HL-60/S4 treated with retinoic acid at 250 ng/mL for 4 days and 3 days (cell line): Measurements from ENCODE around the gene PML.
"Not testable (repeated sequence)": the region's sequence is repeated elsewhere in the genome, so short reads cannot be mapped to it uniquely, and the experiment has no call there.

ENCODE experiments used
- in situ Hi-C: fragments of 300-500 bp; cut with MboI; formaldehyde crosslinking; loops from 2 replicates; pipeline ENCODE4 v1.7.0; 2022; ENCODE audit warnings: low sequenced_read_pairs

The PML gene

GRCh38 chr15:74053941-74054529, 59.5 kb downstream of the PML start:
- in situ Hi-C loops: no loop called here

DNA sequence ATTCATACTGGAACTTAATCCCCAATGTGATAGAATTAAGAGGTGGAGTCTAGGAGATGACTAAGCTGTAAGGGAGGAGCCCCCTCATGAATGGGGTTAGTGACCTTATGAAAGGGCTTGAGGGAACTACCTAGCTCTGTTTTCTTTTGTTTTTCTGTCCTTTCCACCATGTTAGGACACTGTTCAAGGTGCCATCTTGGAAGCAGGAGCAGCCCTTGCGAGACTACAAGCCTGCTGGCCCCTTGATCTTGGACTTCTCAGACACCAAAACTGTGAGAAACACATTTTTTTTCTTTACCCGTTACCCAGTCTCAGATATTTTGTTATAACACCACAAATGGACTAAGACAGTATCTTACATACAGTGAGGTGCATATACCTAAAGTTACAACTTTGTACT, 61.3 kb downstream of the PML start:
- in situ Hi-C loops: no loop called here

DNA sequence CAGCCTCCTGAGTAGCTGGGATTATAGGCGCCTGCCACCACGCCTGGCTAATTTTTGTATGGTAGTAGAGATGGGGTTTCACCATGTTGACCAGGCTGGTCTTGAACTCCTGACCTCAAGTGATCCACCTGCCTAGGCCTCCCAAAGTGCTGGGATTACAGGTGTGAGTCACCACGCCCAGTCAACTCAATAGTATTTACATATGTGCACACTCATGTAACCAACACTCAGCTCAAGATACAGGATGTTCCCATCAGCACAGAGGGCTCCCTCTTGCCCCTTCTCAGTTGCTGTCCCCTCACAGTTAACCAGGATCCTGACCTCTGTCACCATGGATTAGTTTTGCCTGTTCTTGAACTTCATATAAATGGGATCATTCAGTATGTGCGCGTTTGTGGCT, 61.8 kb downstream of the PML start:
- in situ Hi-C loops: not testable (repeated sequence)

- in situ Hi-C loops: not testable (repeated sequence)
Measured at GRCh38 chr15:74059050-74059833, 64.7 kb downstream of the PML start.

- in situ Hi-C loops: no loop called here
Measured at GRCh38 chr15:74060251-74060650, 65.7 kb downstream of the PML start.

- in situ Hi-C loops: no loop called here
Measured at GRCh38 chr15:74062236-74062635, 67.7 kb downstream of the PML start.

DNA sequence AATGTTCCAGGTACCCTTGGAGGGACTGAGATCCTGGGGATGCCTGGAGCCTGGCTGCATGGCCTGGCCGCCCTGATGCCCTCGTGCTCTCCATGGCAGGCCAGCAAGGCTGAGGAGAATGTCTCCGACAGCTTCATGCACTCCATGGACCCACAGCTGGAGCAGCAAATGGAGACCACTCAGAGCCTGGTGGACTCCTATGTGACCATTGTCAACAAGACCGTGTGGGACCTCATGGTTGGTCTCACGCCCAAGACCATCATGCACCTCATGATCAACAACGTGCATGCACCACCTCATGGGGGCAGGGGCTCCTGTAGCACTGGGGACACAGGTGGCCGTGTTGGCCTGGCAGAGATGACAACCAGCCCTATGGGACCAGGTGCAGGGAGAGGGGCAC, 68.2 kb downstream of the PML start:
- in situ Hi-C loops: no loop called here

DNA sequence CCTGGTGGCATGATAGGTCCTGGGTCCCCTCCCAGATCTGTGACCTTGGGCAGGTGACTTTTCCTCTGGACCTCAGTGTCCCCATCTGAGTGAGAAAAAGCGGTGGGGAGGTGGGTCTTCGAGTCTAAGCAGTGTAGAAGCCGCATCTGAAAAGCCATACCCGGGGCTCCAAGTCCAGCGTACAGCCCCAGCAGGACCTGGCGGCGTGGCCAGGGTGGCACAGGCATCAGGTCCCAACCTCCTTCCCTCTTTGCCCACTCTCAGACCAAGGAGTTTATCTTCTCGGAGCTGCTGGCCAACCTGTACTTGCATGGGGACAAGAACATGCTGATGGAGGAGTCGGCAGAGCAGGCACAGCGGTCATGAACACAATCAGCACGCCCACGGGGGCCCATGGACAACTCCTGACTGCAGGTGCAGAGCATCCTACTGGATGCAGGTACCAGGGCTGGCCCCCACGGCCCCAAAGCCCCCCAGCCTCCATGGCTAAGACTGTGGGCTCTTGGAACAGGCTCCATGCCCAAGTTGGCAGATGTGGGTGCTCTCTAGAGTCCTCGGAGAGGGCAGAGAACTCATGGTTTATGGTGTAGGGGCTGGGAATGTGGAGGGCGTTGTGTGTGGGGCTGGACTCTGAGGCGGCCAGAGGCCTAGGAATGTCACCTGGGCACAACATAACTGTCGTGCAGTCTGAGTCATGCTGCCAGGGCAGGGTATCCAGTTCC, 69.1 kb downstream of the PML start:
- in situ Hi-C loops: not testable (repeated sequence)

GRCh38 chr15:74064183-74064582, 69.7 kb downstream of the PML start:
- in situ Hi-C loops: not testable (repeated sequence)

GRCh38 chr15:74064822-74065221, 70.3 kb downstream of the PML start:
- in situ Hi-C loops: not testable (repeated sequence)

DNA sequence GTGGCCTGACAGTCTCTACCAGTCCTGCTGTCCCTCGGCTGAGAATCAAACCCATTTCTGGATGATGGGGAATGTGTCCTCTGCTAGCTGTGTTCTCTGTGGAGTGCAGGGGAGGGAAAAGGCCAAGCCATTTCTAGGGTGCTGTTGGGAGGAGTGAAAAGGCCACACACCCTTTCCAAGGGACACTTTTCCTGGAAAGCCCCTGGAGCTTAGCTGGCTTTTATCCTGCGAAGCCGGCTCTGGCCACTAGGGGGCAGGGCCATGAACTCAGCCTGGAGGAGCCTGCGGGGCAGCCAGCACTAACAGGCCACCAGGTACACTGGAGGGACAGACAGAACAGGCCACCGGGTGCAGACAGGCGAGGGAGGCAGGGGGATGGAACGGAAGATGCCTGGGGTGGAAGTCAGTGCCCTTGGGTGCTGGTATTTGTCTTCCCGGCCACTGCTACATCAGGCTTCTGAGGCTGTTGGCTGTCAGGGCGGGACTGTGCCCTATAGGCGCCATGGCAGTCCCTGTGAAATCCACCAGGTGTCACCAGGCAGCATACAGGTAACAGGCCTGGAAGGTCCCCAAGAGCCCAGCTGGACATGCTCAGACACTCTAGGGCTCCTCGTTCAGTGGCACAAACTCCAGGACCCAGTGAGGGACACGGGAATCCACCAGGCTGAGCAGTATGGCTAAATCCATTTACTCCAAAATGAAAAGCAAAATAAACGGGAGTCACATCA, 71.3 kb downstream of the PML start:
- in situ Hi-C loops: not testable (repeated sequence)

DNA sequence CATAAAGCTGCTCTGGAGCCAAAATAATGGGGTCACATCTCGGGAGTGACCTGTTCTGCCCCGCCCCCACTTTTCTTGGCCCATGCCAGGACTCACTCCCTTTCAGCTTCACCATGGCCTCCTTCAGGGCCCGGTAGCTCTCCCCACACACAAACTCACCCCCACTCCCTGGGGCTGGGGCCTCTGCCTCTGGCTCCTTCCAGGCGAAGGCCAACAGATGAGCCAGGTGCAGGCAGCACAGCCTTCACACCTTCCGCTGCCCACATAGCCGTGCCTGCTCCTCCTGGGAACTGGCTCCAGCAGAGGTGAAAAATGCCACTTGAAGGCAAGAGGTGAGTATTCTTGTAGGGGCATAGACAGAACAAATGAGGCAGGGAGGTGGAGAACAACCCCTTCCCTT, 77.1 kb downstream of the PML start:
- in situ Hi-C loops: not testable (repeated sequence)

- in situ Hi-C loops: not testable (repeated sequence)
Measured at GRCh38 chr15:74072132-74072531, 77.6 kb downstream of the PML start.

DNA sequence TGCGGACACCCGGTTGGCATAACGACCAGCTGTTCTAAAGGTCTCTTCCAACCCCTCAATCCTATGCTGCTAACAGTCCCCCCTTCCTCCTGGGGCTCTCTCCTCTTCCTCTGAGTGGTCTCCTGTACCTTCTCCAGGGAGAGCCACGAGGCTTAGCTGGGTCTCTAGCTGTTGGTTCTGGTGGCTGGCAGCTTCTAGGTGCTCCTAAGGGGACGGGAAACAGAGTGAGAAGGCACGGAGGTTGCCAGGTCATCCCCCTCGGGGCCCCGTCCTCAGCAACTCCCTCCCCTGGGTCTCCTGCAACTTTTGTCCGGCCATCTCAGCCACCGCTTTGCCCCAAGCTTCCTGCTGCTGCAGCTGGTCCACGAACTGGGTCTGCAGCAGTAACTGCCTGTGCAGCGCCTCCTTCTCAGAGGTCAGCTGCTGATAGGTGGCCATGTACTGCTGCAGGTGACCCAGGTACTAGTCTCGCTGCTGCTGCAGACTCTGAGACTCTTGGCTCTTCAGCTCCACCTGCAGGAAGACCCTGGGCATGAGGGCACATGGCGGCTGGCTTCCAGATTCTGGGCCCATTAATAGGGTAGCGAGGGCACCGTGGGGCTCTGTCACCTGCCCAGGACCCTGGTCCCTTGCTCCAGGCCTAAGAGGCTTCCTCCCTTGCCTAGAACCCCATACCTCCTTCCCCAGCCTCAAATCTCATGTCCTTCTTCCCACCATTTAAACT, 78.3 kb downstream of the PML start:
- in situ Hi-C loops: not testable (repeated sequence)

- in situ Hi-C loops: not testable (repeated sequence)
Measured at GRCh38 chr15:74075781-74076180, 81.3 kb downstream of the PML start.

DNA sequence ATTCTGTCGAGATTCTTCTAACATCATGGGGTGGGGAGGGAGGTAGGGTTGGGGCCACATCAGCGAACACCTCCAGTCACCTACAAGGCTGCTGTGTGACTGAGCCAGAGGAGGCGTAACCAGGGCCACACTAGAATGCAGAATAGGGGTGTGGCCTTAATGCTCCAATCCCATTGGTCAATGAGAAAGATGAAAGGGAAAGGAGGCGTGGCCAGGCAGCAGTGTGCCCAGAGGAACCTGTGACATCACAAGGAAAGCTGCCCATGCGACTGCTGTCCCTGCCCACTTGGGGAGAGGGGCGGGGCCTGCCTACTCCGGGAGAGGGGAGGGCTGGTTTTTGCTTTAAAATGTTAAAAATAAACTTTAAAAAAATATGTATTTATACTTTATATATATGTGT, 87.9 kb downstream of the PML start, which contains the start of gene GOLGA6A:
Gene GOLGA6A, minus strand, starts transcription at position 101 of the 400 bp plus-strand sequence. Its CDS starts 41 bp downstream, at position 60.
- in situ Hi-C loops: not testable (repeated sequence)

- in situ Hi-C loops: not testable (repeated sequence)
Measured at GRCh38 chr15:74094567-74094966, 100.1 kb downstream of the PML start.

GRCh38 chr15:74095610-74096009, 101.1 kb downstream of the PML start:
- in situ Hi-C loops: not testable (repeated sequence)

DNA sequence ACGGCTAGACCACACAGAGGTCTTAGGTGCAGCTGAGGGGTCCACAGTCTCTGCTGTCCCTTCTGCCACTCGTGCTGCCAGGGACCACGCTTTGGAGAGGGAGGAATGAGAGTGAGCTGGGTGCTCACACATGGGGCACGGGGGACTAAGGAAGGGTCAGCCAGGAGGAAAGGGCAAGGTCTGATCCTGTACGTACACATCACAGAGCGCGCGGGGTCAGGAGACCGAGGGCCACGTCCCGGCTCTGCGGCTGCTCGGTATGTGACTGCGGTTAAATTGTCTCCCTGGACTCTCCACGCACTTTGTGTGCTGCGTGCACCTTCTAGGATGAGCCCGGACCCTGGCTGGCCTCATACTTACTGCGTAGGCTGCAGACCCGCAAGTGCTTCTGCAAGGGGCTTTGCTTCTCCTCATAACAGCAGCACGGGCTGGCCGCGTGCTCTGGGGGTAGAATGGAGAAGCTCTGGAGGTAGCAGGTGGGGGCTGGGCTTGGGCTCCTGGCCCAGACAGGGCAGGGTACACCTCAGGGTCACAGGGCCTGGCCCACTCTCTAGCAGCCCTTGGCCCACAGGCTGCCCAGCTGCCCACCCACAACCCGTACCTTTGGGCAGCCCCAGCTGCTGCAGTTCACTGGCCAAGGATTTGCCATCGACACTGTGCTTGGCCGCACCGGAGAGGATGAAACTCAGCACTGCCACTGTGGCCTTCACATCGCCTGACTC, 102.4 kb downstream of the PML start:
- in situ Hi-C loops: not testable (repeated sequence)
